ENCODE results near the gene DLGAP1. TPM values are rescaled to one million over a fixed set of nuclear protein-coding genes. Genes with fewer than 3 reads are reported as not detected.

DLGAP1 gene
- total and polyA plus RNA-seq, 2 experiments from 2014 or later = 17.0 to 48.5 TPM

DNA sequence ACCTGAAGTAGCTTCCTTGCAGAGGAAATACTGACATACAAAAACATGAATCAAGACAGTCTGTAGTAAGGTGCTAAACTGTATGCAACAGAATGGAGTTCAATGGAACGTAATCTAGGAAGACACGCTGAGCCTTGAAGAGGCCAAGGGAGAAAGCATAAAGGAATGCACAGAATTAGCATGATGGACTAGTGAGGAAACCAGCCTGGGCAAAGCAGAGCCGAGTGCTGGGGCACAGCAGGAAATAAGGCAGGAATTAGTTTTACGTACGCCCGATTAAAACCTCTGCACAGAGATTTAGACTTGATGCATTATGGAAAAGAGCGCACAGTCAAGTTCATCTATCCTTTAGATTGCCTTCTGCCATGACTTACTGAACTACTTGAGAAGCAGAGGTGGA lies 200.3 kb downstream of the DLGAP1 start:
- H3K9me2 ChIP-seq (ENCODE audit: insufficient read depth) = no peaks in the 10 kb centered on the region
- DNase-seq (ENCODE audit: low spot score) = peak; percentile 46
- 0 out of 2 replicates have a peak, but pooled peaks cover 2% of the 10 kb centered on the region for H3K79me2 ChIP-seq (replicated peaks; ENCODE audit: insufficient read depth)
- H3K27me3 ChIP-seq (ENCODE audit: insufficient read depth) = no peaks in the 10 kb centered on the region
- Mint-ChIP-seq H3K4me1 (peaks cover 49% of the 10 kb centered on the region), H3K4me3 (no peak overlapping the region), H3K27me3 (ENCODE audit: insufficient read depth, low read depth, poor library complexity) (no peaks in the 10 kb centered on the region), H3K36me3 (ENCODE audit: low read depth) (no peaks in the 10 kb centered on the region), H3K27ac (no peak overlapping the region), H3K9me3 (no peaks in the 10 kb centered on the region)
- H3K4me3 ChIP-seq = no peak overlapping the region
- no peak overlapping the region for H3K27ac ChIP-seq (ENCODE audit: low read depth)
- H4K20me1 ChIP-seq (replicated peaks; ENCODE audit: insufficient read depth) = 0 out of 2 replicates have a peak, but pooled peaks cover 3% of the 10 kb centered on the region
- ATAC-seq = peak; percentile 54
- no peak overlapping the region for H2AFZ ChIP-seq
- peak overlapping the region; percentile 24; the same call in 1 of the 2 replicates for H3K4me2 ChIP-seq
- no peaks in the 10 kb centered on the region for H3K36me3 ChIP-seq (ENCODE audit: insufficient read depth)
- TF ChIP-seq EZH2phosphoT487 (IDR thresholded peaks at IDR 0.05; ENCODE audit: unreplicated experiment) = no peak
- TF ChIP-seq NANOG (IDR thresholded peaks at IDR 0.05; ENCODE audit: borderline replicate concordance) = no peak
- TF ChIP-seq ZNF462 (CRISPR knock-in tag; IDR thresholded peaks at IDR 0.05) = no peak
- TF ChIP-seq ETS1 (IDR thresholded peaks at IDR 0.05) = no peak
- TF ChIP-seq POLR2AphosphoS5 (IDR thresholded peaks at IDR 0.05; ENCODE audit: low read depth) = no peak
- TF ChIP-seq EZH2 (IDR thresholded peaks at IDR 0.05; ENCODE audit: low read depth, unreplicated experiment) = no peak
- TF ChIP-seq ZNF331 (CRISPR knock-in tag; IDR thresholded peaks at IDR 0.05; ENCODE audit: low read depth) = no peak
- no peak for TF ChIP-seq CREB1 (CRISPR knock-in tag; IDR thresholded peaks at IDR 0.05; ENCODE audit: low read depth)
- TF ChIP-seq CTCF (conservative IDR thresholded peaks at IDR 0.05; ENCODE audit: low read depth in 2 of 2) = no peak
- TF ChIP-seq JUNB (IDR thresholded peaks at IDR 0.05; ENCODE audit: unreplicated experiment) = no peak
- no peak for TF ChIP-seq ZNF114 (CRISPR knock-in tag; IDR thresholded peaks at IDR 0.05)
- no peak for TF ChIP-seq STAT1 (IDR thresholded peaks at IDR 0.05; ENCODE audit: unreplicated experiment)
- no peak for TF ChIP-seq REST (IDR thresholded peaks at IDR 0.05; ENCODE audit: unreplicated experiment)
- H3K4me1 ChIP-seq (ENCODE audit: insufficient read depth) = peaks cover 15% of the 10 kb centered on the region
- no peaks in the 10 kb centered on the region for H3F3A ChIP-seq (replicated peaks; ENCODE audit: low read depth)

Measured in GM23338 (cell line).